ENCODE results near the gene FTH1.

Gene FTH1

DNA sequence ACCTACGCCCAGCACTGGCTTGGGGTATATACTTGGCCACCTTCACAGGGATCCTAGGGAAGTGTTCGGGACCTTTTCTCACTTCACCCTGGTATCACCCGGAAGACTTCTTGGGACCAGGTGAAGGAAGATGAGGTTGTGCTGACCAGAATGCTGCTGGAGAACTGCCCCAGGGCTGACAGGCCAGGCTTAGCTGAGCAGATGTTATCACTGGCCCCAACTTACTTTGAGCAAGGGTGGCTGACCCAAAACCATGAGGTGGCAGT is 4.5 kb downstream of the FTH1 start:
- Histone ChIP-seq H3K27ac (peak overlapping the region; percentile 99), H3K4me2 (ENCODE audit: low read length) (no peak overlapping the region), H3K9me3 (ENCODE audit: control insufficient read depth, low read length) (no peaks in the 10 kb centered on the region), H3K79me2 (peaks cover 9% of the 10 kb centered on the region), H3K9ac (no peak overlapping the region), H2AFZ (no peak overlapping the region), H3K4me3 (ENCODE audit: low read depth, low read length) (no peak overlapping the region), H3K27me3 (ENCODE audit: control insufficient read depth, insufficient read depth, low read length) (no peaks in the 10 kb centered on the region), H3K4me1 (peaks cover 6% of the 10 kb centered on the region), H3K36me3 (ENCODE audit: control insufficient read depth, insufficient read depth, low read length) (no peaks in the 10 kb centered on the region)
- TF ChIP-seq, protein P1, sequence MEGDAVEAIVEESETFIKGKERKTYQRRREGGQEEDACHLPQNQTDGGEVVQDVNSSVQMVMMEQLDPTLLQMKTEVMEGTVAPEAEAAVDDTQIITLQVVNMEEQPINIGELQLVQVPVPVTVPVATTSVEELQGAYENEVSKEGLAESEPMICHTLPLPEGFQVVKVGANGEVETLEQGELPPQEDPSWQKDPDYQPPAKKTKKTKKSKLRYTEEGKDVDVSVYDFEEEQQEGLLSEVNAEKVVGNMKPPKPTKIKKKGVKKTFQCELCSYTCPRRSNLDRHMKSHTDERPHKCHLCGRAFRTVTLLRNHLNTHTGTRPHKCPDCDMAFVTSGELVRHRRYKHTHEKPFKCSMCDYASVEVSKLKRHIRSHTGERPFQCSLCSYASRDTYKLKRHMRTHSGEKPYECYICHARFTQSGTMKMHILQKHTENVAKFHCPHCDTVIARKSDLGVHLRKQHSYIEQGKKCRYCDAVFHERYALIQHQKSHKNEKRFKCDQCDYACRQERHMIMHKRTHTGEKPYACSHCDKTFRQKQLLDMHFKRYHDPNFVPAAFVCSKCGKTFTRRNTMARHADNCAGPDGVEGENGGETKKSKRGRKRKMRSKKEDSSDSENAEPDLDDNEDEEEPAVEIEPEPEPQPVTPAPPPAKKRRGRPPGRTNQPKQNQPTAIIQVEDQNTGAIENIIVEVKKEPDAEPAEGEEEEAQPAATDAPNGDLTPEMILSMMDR (IDR thresholded peaks at IDR 0.05), result no peak

DNA sequence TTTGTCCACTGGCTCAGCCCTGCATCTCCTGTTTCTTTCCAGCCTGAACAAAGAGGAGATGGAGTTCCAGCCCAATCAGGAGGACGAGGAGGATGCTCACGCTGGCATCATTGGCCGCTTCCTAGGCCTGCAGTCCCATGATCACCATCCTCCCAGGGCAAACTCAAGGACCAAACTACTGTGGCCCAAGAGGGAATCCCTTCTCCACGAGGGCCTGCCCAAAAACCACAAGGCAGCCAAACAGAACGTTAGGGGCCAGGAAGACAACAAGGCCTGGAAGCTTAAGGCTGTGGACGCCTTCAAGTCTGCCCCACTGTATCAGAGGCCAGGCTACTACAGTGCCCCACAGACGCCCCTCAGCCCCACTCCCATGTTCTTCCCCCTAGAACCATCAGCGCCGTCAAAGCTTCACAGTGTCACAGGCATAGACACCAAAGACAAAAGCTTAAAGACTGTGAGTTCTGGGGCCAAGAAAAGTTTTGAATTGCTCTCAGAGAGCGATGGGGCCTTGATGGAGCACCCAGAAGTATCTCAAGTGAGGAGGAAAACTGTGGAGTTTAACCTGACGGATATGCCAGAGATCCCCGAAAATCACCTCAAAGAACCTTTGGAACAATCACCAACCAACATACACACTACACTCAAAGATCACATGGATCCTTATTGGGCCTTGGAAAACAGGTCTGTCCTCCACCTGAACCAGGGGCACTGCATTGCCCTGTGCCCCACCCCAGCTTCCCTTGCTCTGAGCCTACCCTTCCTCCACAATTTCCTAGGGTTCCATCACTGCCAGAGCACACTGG is 5.0 kb downstream of the FTH1 start:
- Histone ChIP-seq H3K4me1 (peaks cover 6% of the 10 kb centered on the region), H3K9ac (no peak overlapping the region)
- TF ChIP-seq, protein P1 (IDR thresholded peaks at IDR 0.05), result no peak

DNA sequence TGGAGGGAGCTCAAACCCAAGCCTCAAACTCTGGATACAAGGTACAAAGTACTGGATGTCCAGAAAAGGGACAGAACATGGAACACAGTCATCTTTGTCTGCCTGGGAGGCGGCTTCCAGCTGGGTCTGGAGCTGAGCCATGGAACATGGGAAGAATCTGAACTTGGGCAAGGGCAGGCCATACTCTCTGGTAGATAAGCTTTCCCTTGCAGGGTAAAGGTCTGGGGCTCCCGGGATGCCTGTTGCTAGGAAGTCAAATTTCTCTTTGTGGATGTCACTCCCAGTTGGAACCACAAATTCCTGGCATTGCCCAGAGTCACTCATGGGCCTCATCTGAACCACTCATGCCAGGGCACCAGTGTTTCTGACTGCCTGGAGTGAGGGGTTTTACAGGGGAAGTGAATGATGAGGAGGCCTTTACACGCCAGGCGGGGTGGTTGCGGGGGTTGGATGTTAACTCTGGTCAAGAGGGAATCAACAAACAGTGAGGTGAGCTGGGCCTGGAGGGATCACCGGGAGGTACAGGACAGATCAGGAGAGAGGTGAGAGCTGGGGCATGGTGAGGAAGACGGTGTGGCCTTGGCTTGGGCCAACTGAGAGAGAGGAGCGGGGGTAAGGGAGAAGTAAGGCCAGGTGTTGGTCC is 5.7 kb downstream of the FTH1 start:
- Histone ChIP-seq H3K79me2 (peaks cover 8% of the 10 kb centered on the region), H3K4me2 (ENCODE audit: low read length) (no peak overlapping the region), H3K9me3 (ENCODE audit: control insufficient read depth, low read length) (no peaks in the 10 kb centered on the region), H3K36me3 (ENCODE audit: control insufficient read depth, insufficient read depth, low read length) (no peaks in the 10 kb centered on the region), H3K4me3 (ENCODE audit: low read depth, low read length) (no peak overlapping the region), H3K9ac (no peak overlapping the region), H3K27me3 (ENCODE audit: control insufficient read depth, insufficient read depth, low read length) (no peaks in the 10 kb centered on the region), H2AFZ (no peak overlapping the region), H3K27ac (no peak overlapping the region), H3K4me1 (peaks cover 6% of the 10 kb centered on the region)
- TF ChIP-seq, protein P1 (IDR thresholded peaks at IDR 0.05), result no peak

More for the DNA sequence above, 5.0 kb downstream of the FTH1 start:
- H3K4me2 ChIP-seq (ENCODE audit: low read length), result no peak overlapping the region
- no peaks in the 10 kb centered on the region for H3K36me3 ChIP-seq (ENCODE audit: control insufficient read depth, insufficient read depth, low read length)
- H3K27me3 ChIP-seq (ENCODE audit: control insufficient read depth, insufficient read depth, low read length), result no peaks in the 10 kb centered on the region
- peaks cover 9% of the 10 kb centered on the region for H3K79me2 ChIP-seq
- no peaks in the 10 kb centered on the region for H3K9me3 ChIP-seq (ENCODE audit: control insufficient read depth, low read length)
- no peak overlapping the region for H3K4me3 ChIP-seq (ENCODE audit: low read depth, low read length)
- peak overlapping the region; percentile 99 for H3K27ac ChIP-seq
- no peak overlapping the region for H2AFZ ChIP-seq

DNA sequence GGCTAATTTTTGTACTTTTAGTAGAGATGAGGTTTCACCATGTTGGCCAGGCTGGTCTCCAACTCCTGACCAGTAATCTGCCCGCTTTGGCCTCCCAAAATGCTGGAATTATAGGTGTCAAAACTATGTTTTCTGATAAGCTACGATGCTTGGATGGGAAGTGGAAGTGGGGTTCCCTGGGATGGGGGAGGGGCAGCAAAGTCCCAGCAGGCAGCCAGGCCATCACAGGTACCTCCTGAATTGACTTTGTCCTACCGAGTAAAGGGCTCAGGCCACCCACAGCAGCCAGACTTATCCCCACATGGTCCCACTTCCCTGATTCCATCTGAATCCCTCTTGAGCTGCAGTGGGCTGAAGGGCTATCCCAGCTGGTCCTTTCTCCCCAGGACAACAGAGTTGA is 6.9 kb downstream of the FTH1 start:
- H3K79me2 ChIP-seq, result peaks cover 3% of the 10 kb centered on the region
- H3K4me2 ChIP-seq (ENCODE audit: low read length), result no peak overlapping the region
- TF ChIP-seq, protein P1 (IDR thresholded peaks at IDR 0.05), result no peak
- no peaks in the 10 kb centered on the region for H3K27me3 ChIP-seq (ENCODE audit: control insufficient read depth, insufficient read depth, low read length)
- no peak overlapping the region for H3K27ac ChIP-seq
- no peaks in the 10 kb centered on the region for H3K9me3 ChIP-seq (ENCODE audit: control insufficient read depth, low read length)
- no peaks in the 10 kb centered on the region for H3K36me3 ChIP-seq (ENCODE audit: control insufficient read depth, insufficient read depth, low read length)
- no peak overlapping the region for H3K9ac ChIP-seq
- H2AFZ ChIP-seq, result no peak overlapping the region
- peaks cover 6% of the 10 kb centered on the region for H3K4me1 ChIP-seq
- no peak overlapping the region for H3K4me3 ChIP-seq (ENCODE audit: low read depth, low read length)

DNA sequence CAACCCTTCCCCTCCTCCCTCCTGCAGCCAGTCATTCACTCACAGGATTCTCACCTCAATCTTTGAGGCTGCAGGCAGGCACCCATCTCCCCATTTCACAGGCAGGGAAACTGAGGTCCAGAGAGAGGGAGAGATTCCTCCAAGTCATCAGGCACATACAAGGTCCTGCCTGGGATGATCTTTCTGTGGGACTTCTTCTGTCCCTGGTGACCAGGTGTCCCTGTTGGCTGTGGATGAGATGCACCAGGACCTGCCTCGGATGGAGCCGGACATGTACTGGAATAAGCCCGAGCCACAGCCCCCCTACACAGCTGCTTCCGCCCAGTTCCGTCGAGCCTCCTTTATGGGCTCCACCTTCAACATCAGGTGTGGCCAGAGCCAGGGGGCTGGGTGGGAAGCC is 7.8 kb downstream of the FTH1 start:
- TF ChIP-seq, protein P1 (IDR thresholded peaks at IDR 0.05), result no peak
- no peaks in the 10 kb centered on the region for H3K9me3 ChIP-seq (ENCODE audit: control insufficient read depth, low read length)
- H3K4me1 ChIP-seq, result peaks cover 6% of the 10 kb centered on the region
- peaks cover 3% of the 10 kb centered on the region for H3K79me2 ChIP-seq
- H3K27ac ChIP-seq, result no peak overlapping the region
- H2AFZ ChIP-seq, result no peak overlapping the region
- H3K4me2 ChIP-seq (ENCODE audit: low read length), result no peak overlapping the region
- no peaks in the 10 kb centered on the region for H3K27me3 ChIP-seq (ENCODE audit: control insufficient read depth, insufficient read depth, low read length)
- H3K4me3 ChIP-seq (ENCODE audit: low read depth, low read length), result no peak overlapping the region
- no peaks in the 10 kb centered on the region for H3K36me3 ChIP-seq (ENCODE audit: control insufficient read depth, insufficient read depth, low read length)
- no peak overlapping the region for H3K9ac ChIP-seq

Data from parathyroid adenoma (tissue), 2 donors.